Neural cell (in vitro differentiated cells): ENCODE data around the gene PRAC2.

Experiments used
- EZH2 ChIP-seq: fragments of 200-600, 300-800 bp; shearing (Covaris generic), sonication (generic); IDR thresholded peaks from 2 replicates; pipeline ENCODE4 v1.6.1; 2014; ENCODE audit warnings: antibody characterized with exemption, low read length, borderline replicate concordance, mild to moderate bottlenecking; ENCODE audit not compliant: insufficient read depth, poor library complexity, severe bottlenecking
- POLR2AphosphoS5 ChIP-seq: IDR thresholded peaks from 2 replicates; pipeline ENCODE4 v1.6.1; 2012
- TAF1 ChIP-seq: IDR thresholded peaks from 2 replicates; pipeline ENCODE4 v1.6.1; 2012; ENCODE audit warnings: low read depth

DNA sequence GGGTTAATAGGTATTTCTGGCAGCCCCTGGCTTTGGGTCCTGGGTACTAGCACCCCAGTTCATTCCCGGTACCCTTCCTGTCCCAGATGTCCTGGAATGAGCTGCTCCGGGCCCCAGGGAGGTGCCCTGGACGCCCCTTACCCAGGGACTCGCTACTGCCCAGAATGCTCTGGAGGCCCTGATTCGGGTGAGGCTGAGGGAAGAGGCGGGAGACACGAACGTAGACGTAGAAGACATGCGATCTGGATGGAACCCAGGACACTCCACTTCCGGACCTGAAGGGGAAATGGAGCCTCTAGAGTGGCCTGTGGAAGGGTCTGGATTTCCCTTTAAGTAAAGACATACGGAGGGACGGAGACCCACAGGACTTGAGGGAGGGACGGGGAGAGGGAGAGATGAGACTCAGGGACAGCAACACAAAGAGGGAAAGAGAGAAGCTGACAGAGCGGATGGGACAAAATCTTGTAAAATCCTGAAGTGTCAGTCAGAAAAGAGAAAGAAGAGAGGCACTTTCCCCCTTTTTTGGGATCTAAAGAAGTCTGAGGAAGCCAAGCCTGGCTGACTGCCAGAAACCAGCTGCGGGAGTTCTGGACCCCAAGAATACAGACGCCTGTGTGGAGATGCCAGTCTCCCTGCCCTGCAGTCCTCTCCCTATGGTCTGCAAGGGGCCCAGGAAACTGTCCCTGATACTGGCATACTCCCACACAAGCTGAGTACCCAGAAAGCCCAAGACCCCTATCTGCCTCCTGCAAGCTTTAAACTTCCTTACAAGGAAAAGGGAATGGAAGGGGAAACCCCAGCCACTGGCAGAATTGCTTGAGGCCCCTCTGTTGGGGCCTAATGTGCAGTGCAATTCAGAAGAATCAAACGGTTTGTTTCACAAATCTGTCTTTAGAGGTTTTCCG, 6.6 kb downstream of the PRAC2 start:
- no peak for TF ChIP-seq EZH2
- TF ChIP-seq TAF1 = no peak
- TF ChIP-seq POLR2AphosphoS5 = no peak
